Activated CD4-positive, alpha-beta memory T cell treated with anti-CD3 and anti-CD28 coated beads, Interleukin-2, amount 10 ng/mL, durations not matched to agents 7 days and 5 days (primary cell): Measurements from ENCODE around the gene ACBD4. TPM values are rescaled to one million over a fixed set of nuclear protein-coding genes. Genes with fewer than 3 reads are reported as not detected.

Experiments
- CTCF ChIA-PET: fragments of 350-600 bp; sonication (Branson Sonifier 250); formaldehyde crosslinking; loops from one replicate; lab custom pipeline; 2021; ENCODE audit warnings: antibody characterized with exemption, inconsistent platforms; lab: Charles Lee
- POLR2A ChIA-PET: fragments of 350-600 bp; sonication (Branson Sonifier 250); formaldehyde crosslinking; loops from one replicate; lab custom pipeline; 2021; ENCODE audit warnings: antibody characterized with exemption; lab: Charles Lee
- DNase-seq: peaks from one replicate; pipeline ENCODE4 v3.0.0-alpha.2; 2020
- H3K27ac Mint-ChIP-seq: one replicate; pipeline ENCODE4 v1.8.0; 2021; ENCODE audit warnings: mild to moderate bottlenecking, mixed read lengths
- H3K27me3 Mint-ChIP-seq: one replicate; pipeline ENCODE4 v1.8.0; 2021; ENCODE audit warnings: mixed read lengths
- H3K36me3 Mint-ChIP-seq: one replicate; pipeline ENCODE4 v1.8.0; 2021; ENCODE audit warnings: low read depth, mixed read lengths
- H3K4me1 Mint-ChIP-seq: one replicate; pipeline ENCODE4 v1.8.0; 2021; ENCODE audit warnings: mixed read lengths
- H3K4me3 Mint-ChIP-seq: one replicate; pipeline ENCODE4 v1.8.0; 2021; ENCODE audit warnings: mild to moderate bottlenecking, mixed read lengths
- H3K9me3 Mint-ChIP-seq: one replicate; pipeline ENCODE4 v1.8.0; 2021; ENCODE audit warnings: mixed read lengths
- total RNA-seq, 2 experiments: library from RNA; stranded (reverse); gene quantifications; one replicate each; pipeline ENCODE4 v1.2.3, GENCODE V29; 2021

ACBD4 gene
- total RNA-seq, 2 experiments from 2014 or later = 15.0 to 17.8 TPM

- no peak for DNase-seq
- Mint-ChIP-seq H3K9me3 (no peaks in the 10 kb centered on the region), H3K27me3 (peaks cover 9% of the 10 kb centered on the region), H3K4me1 (peaks cover 9% of the 10 kb centered on the region), H3K4me3 (no peak overlapping the region), H3K36me3 (no peaks in the 10 kb centered on the region), H3K27ac (no peak overlapping the region)
- ChIA-PET CTCF (interaction anchor here (0.6 kb wide), 1 partner anchor 26 kb away, joined by 3 read pairs; no protein-coding TSS in a partner anchor), POLR2A (interaction anchor here (1.0 kb wide), 1 partner anchor 77 kb away, joined by 3 read pairs; no protein-coding TSS in a partner anchor)
These were observed 8.3 kb upstream of the ACBD4 start for GRCh38 chr17:45127207-45127547.

- H3K4me3 Mint-ChIP-seq = no peak overlapping the region
- peaks cover 9% of the 10 kb centered on the region for H3K27me3 Mint-ChIP-seq
- DNase-seq = no peak
- no peaks in the 10 kb centered on the region for H3K9me3 Mint-ChIP-seq
- POLR2A ChIA-PET = interaction anchor here (1.0 kb wide), 1 partner anchor 77 kb away, joined by 3 read pairs; no protein-coding TSS in a partner anchor
- peaks cover 9% of the 10 kb centered on the region for H3K4me1 Mint-ChIP-seq
- CTCF ChIA-PET = interaction anchor here (0.6 kb wide), 1 partner anchor 27 kb away, joined by 3 read pairs; no protein-coding TSS in a partner anchor
- no peaks in the 10 kb centered on the region for H3K36me3 Mint-ChIP-seq
- no peak overlapping the region for H3K27ac Mint-ChIP-seq
These were observed 7.8 kb upstream of the ACBD4 start for GRCh38 chr17:45127548-45128300.

GRCh38 chr17:45128331-45128730 lies 7.2 kb upstream of the ACBD4 start:
- H3K4me1 Mint-ChIP-seq = peaks cover 11% of the 10 kb centered on the region
- ChIA-PET CTCF (interaction anchor here (1.6 kb wide), 1 partner anchor 70 kb away, joined by 4 read pairs; no protein-coding TSS in a partner anchor), POLR2A (interaction anchor here (0.5 to 1.0 kb wide), 3 partner anchors 56 to 903 kb away, joined by 3 to 4 read pairs (median 3); no protein-coding TSS in a partner anchor)
- H3K4me3 Mint-ChIP-seq = no peak overlapping the region
- H3K27ac Mint-ChIP-seq = no peak overlapping the region
- H3K27me3 Mint-ChIP-seq = peaks cover 9% of the 10 kb centered on the region
- no peaks in the 10 kb centered on the region for H3K36me3 Mint-ChIP-seq
- no peaks in the 10 kb centered on the region for H3K9me3 Mint-ChIP-seq
- DNase-seq = no peak

- Mint-ChIP-seq H3K4me1 (peaks cover 12% of the 10 kb centered on the region), H3K27ac (no peak overlapping the region), H3K36me3 (no peaks in the 10 kb centered on the region), H3K27me3 (peaks cover 9% of the 10 kb centered on the region), H3K4me3 (no peak overlapping the region), H3K9me3 (no peaks in the 10 kb centered on the region)
- ChIA-PET POLR2A (interaction anchor here (0.5 to 1.1 kb wide), 4 partner anchors 20 to 904 kb away, joined by 3 to 4 read pairs (median 3); partner anchors contain the start of gene HEXIM1), CTCF (interaction anchor here (1.6 kb wide), 1 partner anchor 69 kb away, joined by 4 read pairs; no protein-coding TSS in a partner anchor)
- DNase-seq = no peak
These were observed 6.5 kb upstream of the ACBD4 start for GRCh38 chr17:45128989-45129388.

- peaks cover 9% of the 10 kb centered on the region for H3K27me3 Mint-ChIP-seq
- ChIA-PET POLR2A (interaction anchor here (0.9 to 1.1 kb wide), 2 partner anchors 19 to 68 kb away, joined by 3 read pairs; partner anchors contain the start of gene HEXIM1), CTCF (interaction anchor here (0.6 to 1.6 kb wide), 2 partner anchors 69 to 90 kb away, joined by 3 to 4 read pairs; no protein-coding TSS in a partner anchor)
- no peaks in the 10 kb centered on the region for H3K36me3 Mint-ChIP-seq
- H3K4me3 Mint-ChIP-seq = no peak overlapping the region
- no peak for DNase-seq
- H3K27ac Mint-ChIP-seq = no peak overlapping the region
- no peaks in the 10 kb centered on the region for H3K9me3 Mint-ChIP-seq
- peaks cover 7% of the 10 kb centered on the region for H3K4me1 Mint-ChIP-seq
These were observed 6.0 kb upstream of the ACBD4 start for GRCh38 chr17:45129426-45129939.

GRCh38 chr17:45129940-45130680 lies 5.4 kb upstream of the ACBD4 start:
- DNase-seq = no peak
- POLR2A ChIA-PET = interaction anchor here (0.9 to 1.1 kb wide), 2 partner anchors 19 to 68 kb away, joined by 3 read pairs; partner anchors contain the start of gene HEXIM1
- peaks cover 6% of the 10 kb centered on the region for H3K4me1 Mint-ChIP-seq
- H3K27me3 Mint-ChIP-seq = peaks cover 9% of the 10 kb centered on the region
- no peaks in the 10 kb centered on the region for H3K9me3 Mint-ChIP-seq
- CTCF ChIA-PET = interaction anchor here (0.6 to 1.6 kb wide), 3 partner anchors 19 to 90 kb away, joined by 3 to 4 read pairs (median 3); no protein-coding TSS in a partner anchor
- H3K27ac Mint-ChIP-seq = no peak overlapping the region
- H3K36me3 Mint-ChIP-seq = no peaks in the 10 kb centered on the region
- no peak overlapping the region for H3K4me3 Mint-ChIP-seq

GRCh38 chr17:45130681-45131615 lies 4.5 kb upstream of the ACBD4 start:
- DNase-seq = no peak
- Mint-ChIP-seq H3K27ac (no peak overlapping the region), H3K27me3 (peaks cover 9% of the 10 kb centered on the region), H3K36me3 (no peaks in the 10 kb centered on the region), H3K4me3 (peak overlapping the region; percentile 46), H3K4me1 (peaks cover 11% of the 10 kb centered on the region), H3K9me3 (no peaks in the 10 kb centered on the region)
- ChIA-PET POLR2A (interaction anchor here (1.0 kb wide), 1 partner anchor 18 kb away, joined by 3 read pairs; the partner anchor contains the start of gene HEXIM1), CTCF (interaction anchor here (0.7 kb wide), 1 partner anchor 18 kb away, joined by 3 read pairs; no protein-coding TSS in a partner anchor)

GRCh38 chr17:45131616-45132319 lies 3.7 kb upstream of the ACBD4 start:
- Mint-ChIP-seq H3K4me1 (peaks cover 18% of the 10 kb centered on the region), H3K4me3 (peak overlapping the region; percentile 46)

GRCh38 chr17:45132320-45132571 lies 3.2 kb upstream of the ACBD4 start, which contains the start of gene PLCD3:
TSS of gene PLCD3 (minus strand) at chr17:45132515. CDS start at chr17:45132410, 105 bp downstream.
- ChIA-PET POLR2A (interaction anchor here (1.0 kb wide), 1 partner anchor 16 kb away, joined by 3 read pairs; the partner anchor contains the start of gene HEXIM1), CTCF (interaction anchor here (11.5 kb wide), 1 partner anchor 16 kb away, joined by 347 read pairs; the partner anchor contains the start of gene HEXIM1)
- H3K4me1 Mint-ChIP-seq = peaks cover 18% of the 10 kb centered on the region
- no peaks in the 10 kb centered on the region for H3K9me3 Mint-ChIP-seq
- DNase-seq = no peak
- H3K36me3 Mint-ChIP-seq = no peaks in the 10 kb centered on the region
- H3K27ac Mint-ChIP-seq = peak within 1 kb of the TSS; percentile 73
- peaks cover 9% of the 10 kb centered on the region for H3K27me3 Mint-ChIP-seq
- H3K4me3 Mint-ChIP-seq = peak within 1 kb of the TSS; percentile 85

More at GRCh38 chr17:45131616-45132319, 3.7 kb upstream of the ACBD4 start:
- DNase-seq = peak; percentile 54
- H3K9me3 Mint-ChIP-seq = no peaks in the 10 kb centered on the region
- H3K27me3 Mint-ChIP-seq = peaks cover 9% of the 10 kb centered on the region
- no peak overlapping the region for H3K27ac Mint-ChIP-seq
- H3K36me3 Mint-ChIP-seq = no peaks in the 10 kb centered on the region
- ChIA-PET POLR2A (interaction anchor here (1.0 kb wide), 1 partner anchor 17 kb away, joined by 3 read pairs; the partner anchor contains the start of gene HEXIM1), CTCF (interaction anchor here (11.5 kb wide), 1 partner anchor 17 kb away, joined by 347 read pairs; the partner anchor contains the start of gene HEXIM1)

GRCh38 chr17:45132572-45133463 lies 2.7 kb upstream of the ACBD4 start:
- no peaks in the 10 kb centered on the region for H3K9me3 Mint-ChIP-seq
- CTCF ChIA-PET = interaction anchor here (0.6 to 11.5 kb wide), 4 partner anchors 16 to 357 kb away, joined by 3 to 347 read pairs (median 112); partner anchors contain the start of gene HEXIM1
- peaks cover 19% of the 10 kb centered on the region for H3K4me1 Mint-ChIP-seq
- H3K27ac Mint-ChIP-seq = peak overlapping the region; percentile 73
- peak overlapping the region; percentile 85 for H3K4me3 Mint-ChIP-seq
- peak; percentile 74 for DNase-seq
- POLR2A ChIA-PET = interaction anchor here (1.0 kb wide), 1 partner anchor 16 kb away, joined by 3 read pairs; the partner anchor contains the start of gene HEXIM1
- H3K36me3 Mint-ChIP-seq = no peaks in the 10 kb centered on the region
- peaks cover 9% of the 10 kb centered on the region for H3K27me3 Mint-ChIP-seq
